NCI-H446 treated with DMSO at 0.1 percent for 48 hours (cell line): ENCODE data around the gene NMNAT2.
"Not testable (repeated sequence)": the region's sequence is repeated elsewhere in the genome, so short reads cannot be mapped to it uniquely, and the experiment has no call there.

ENCODE experiments used
- DNase-seq: peaks from one replicate; lab custom pipeline; 2025; lab: John Stamatoyannopoulos, UW

NMNAT2 gene

DNA sequence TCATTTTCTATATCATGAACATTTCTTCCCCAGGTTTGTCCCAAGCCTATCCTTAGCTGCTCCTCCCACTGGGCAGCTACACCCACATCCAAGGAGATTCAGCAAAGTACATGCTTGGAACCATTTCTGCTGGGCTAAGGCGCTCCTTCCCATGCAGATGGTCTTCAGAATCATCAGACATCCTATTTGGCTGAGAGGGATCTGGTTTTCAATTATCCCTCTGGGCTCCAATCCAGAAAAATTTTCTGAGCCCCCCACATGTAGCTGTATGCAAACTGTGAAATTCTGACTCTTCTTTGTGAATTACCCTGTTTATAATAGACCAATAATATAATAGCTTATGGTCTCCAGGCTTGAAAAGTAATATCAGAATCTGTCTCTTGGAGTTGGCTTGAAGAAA is 132.9 kb downstream of the NMNAT2 start:
- no peak for DNase-seq

DNA sequence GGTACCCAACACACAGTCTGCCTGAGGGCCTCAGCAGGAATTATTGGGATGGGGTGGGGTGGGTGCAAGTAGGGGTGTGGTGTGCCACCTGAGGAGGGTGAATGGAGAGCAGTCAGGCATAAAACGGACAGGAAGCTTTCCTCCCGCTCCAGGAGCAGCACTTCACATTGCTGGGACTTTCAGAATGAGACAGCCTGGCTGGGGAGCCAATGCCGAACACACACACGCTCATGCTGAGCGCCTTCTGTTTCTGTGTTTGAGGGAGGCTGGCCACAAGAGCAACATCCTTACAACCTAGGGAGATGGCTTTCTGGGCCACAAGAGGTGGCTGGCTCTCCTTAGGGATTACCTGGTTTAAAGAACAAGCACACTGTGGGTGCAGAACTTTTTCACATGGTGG is 134.1 kb downstream of the NMNAT2 start:
- DNase-seq, result no peak

DNA sequence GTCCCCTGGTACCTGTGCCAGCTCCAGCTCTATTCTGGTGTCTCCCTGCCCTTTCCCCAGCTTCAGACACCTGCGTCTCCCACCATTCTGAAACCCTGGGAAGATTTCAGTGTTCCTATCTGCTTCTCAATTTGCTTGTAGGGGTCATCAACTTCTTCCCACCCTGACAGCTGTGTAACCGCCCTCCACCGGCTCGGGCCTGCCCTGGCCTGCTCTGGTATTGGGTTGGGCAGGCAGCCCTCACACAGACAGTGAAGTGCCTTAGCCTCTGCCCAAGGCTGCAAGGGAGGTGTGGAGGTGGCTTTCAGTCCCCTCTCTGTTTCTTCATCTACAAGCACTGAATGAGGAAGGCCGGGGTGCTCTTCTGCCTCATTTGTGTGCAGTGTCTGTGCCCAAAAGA is 134.9 kb downstream of the NMNAT2 start:
- no peak for DNase-seq

DNA sequence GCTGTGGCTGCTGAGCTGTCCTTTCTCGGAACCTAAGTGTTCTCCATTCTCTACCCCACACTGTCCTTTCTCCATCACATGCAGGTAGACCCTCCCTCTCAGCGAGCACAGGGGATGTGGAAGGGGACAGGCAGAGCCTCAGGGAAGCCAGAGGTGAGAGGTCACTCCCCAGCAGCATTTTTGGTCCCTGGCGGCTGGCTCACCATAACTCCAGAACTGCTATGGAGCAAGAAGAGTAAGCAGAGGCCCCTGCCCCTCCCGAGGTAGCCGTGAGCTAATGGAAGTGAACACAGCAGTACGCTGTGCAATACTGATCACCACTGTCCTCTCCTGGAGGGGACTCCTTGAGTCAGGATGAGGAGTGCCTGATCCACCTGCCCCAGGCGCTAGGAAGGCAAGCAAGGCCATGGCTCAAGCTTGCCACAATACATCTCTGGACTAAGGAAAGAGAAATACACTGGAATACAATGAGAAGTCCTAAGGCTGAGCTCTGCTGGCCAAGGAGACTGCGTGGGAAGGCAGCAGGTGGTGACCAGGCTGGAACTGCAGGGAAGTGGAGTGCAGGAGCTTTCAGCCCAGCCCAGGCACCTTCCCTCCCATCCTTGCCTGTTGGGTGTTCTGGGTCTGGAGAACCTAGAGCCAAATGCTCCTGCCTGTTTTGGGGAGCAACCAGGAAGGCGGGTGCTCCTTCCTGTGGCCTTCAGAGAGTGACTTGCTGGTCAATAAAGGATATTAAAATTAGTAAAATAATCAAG is 135.9 kb downstream of the NMNAT2 start:
- no peak for DNase-seq

DNA sequence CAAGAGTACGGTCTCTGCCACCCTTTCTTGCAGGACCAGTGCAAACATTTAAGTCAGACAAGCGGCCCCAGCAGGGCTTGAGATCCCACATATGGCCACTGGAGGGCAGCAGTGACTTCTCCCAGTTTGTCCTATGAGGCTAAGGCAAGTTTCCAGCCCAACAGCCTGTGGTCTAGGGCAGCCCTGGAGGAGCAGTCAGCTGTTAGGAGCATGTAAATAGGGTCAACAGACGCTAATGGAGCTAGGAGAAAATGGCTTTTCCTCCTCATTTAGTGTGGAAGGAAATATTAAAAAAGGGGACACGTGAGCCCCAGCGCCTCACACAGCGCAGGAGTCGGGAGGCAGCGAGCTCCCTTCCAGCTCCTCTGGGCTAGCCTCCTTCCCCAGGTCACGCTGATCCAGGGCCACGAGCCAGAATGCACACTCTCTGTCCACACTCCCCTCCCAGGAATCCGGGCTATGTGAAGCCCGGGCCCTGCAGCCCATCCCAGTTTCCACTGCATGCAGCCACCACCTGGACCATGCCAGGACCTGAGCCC is 136.6 kb downstream of the NMNAT2 start:
- peak; percentile 85 for DNase-seq

DNA sequence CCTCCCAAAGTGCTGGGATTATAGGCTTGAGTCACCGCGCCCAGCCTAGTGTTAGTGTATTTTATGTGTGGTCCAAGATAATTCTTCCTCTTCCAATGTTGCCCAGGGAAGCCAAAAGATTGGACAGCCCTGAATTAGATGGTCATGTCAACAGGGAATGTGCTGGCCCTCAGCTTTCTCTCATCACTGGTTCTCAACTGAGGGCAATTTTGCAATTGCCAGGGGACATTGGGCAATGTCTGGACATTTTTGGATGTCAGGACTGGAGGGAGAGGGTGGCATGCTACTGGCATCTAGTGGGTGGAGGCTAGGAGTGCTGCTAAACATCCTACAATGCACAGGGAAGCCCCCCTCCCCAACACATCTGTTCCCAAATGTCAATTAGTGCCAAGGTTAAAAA is 137.1 kb downstream of the NMNAT2 start:
- no peak for DNase-seq

DNA sequence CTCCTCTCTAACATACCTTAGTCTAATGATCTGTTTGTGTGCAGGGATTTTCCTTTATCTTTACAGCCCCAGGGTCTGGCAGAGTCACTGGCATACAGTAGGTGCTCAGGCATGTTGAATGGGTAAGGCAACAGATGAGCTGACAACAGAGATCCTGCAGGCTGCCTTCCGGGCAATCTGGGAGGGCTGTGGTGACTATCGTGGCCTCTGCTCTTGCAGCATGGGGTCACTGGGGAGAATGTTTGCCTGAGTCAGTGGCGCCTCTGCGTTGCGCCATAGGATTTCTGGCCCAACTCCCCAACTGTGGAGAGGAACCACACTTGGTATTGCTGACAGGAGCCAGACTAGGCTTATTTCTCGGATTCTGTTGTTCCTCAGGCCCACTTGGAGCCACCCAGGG is 138.3 kb downstream of the NMNAT2 start:
- no peak for DNase-seq

DNA sequence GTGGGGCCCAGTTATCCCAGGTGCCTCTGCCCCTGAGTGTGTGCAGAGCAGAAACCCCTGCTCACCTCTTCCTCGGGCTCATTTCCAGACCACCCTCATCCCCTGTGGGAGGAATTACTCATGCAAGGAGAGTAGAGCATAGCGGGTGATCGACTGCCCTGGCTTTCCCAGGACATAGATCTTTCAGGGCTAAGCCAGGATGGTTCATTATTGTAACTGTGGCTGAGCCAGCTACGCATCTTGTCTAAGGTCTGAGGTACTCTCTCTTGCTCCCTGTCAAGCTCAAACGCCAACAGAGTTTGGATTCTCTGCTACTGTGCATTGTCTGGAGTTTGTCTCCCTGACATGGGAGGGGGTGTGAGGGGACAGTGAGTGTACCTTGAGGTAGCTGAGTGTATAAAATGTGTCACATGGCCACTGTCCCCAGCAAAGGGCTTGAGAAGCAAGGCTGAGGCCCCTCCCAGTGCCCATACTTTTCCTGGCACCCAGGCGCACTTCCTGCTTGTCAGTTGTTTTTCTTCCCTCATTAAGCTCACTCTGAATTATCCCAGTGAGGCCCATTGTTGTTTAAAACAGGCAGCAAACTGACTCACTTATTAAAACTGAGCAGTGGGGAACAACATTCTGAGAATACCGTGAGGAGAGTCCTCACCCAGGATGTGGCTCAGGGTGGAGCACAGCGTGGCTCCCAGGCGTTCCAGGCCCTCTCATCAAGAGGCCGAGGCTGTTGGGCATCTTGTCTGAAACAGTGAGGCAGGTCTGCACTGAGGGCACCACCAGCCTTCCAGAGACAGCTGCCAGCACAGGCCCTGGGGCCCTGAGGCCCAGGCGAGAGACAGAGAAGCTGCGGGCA is 139.2 kb downstream of the NMNAT2 start:
- no peak for DNase-seq

DNA sequence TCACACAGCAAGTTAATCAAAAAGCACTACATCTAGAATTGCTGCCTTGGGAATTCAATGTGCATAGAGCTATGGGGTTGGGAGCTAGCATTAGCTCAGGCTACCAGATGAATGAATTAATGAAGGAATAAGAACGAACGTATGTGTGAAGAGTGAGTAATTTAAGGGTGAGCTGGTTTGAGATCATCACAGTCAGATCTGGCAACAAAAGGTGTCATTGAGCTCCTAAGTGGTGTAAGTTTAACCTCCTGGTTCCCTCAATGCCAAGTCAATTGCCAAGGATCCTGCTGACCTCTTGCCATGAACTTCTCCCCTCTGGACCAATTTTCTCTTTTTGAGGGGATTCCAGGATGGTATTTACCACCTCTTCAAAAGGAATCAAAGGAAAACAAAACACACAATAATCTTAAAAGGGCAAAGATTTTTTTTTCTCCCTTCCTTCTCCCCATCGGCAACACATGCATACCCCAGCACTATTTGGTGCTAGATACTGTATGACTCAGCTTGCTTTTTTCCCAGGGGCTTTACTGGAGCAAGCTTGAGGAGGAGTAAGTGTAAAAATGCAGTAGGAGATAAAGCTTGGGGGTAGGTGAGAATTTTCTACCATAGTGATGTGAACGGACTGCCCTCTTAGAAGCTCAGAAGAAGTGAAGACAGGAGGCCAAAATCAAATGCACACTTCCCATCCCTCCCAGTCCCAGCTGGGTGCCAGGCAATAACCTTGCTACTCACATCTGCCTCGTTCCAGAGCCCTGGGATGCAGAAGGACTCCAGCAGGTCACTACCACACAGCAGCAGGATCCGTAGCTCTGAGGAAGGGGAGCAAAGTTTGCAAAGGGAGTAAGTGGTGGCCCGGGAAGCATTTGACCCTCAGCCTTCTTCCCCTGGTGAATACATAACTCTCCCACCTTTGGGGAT is 140.1 kb downstream of the NMNAT2 start:
- DNase-seq, result no peak

DNA sequence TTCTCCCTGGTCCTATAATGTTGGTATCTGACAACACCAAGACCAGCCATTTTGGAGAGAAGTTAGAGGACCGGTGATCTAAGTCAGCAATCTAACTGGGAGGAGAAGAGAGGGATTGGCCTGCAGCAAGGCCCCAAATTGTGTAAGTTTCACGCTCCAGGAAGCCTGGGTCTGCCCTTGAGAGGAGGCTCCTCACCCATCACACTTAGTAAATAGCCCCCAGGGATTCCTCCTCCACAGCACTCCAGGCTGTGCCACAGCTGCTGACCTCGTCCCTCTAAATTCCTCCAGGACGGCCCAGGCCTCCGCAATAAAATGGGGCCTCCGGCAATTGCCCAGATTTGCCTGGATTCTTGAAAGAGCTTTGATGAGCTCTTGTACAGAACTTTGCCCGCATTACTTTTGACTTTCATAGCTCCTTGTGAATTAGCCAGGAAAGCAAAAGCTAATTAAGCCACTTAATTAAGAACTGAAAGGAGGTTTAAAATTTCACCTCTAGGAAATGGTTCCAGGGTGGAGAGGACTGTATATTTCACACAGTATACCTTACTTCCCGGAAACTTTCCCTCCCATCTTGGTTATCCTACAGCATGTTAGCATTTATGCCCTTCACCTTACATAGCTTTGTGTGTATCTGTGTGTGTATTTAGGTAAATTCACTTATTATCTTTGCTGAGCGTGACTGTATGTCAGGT is 141.6 kb downstream of the NMNAT2 start:
- DNase-seq, result no peak

DNA sequence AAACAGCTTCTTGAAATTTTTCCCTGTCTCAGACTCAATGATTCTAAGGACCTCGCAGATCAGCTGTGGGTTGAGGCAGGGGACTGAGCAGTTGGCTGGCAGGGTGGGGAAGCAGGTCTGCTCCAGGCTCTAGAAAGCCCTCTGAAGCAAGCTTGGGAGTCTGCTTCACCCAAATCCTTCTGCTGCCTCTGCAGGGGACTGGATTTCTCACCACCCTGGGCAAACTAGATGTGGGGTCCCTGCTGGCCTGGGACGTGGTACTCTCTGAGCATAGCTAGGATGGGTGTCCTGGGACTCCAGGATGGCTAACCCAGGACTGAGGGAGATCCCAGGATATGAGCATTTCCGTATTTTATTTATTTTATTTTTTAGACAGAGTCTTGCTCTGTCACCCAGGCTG is 142.9 kb downstream of the NMNAT2 start:
- no peak for DNase-seq

DNA sequence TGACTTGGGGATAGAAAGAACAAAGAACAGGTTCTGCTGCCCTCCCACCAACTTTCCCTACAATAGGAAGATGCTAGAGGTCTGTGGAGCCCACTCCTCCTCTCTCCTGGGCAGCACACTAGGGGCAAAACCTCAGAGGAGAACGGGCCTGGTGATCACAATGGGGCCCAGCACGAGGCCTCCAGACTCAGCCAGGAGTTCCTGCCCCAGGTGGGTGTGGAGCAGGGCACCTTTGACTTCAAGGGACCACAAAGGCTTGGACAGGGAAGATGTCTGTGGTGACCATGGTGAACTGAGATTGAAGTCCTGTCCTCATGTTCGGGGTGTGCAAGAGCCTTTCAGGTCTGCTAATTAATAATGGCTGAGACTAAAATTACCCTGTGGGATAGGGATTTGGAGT is 143.3 kb downstream of the NMNAT2 start:
- DNase-seq, result no peak

DNA sequence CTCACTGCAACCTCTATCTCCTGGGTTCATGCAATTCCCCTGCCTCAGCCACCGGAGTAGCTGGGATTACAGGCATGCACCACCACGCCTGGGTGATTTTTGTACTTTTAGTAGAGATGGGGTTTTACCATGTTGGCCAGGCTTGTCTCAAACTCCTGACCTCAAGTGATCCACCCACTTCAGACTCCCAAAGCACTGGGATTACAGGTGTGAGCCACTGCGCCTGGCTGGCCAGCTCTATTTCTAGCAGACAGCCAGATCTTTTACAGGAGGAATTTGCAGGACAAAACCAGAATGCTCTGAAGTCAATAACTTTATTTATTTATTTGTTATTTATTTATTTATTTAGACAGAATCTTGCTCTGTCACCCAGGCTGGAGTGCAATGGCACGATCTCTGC is 144.2 kb downstream of the NMNAT2 start:
- DNase-seq, result not testable (repeated sequence)

DNA sequence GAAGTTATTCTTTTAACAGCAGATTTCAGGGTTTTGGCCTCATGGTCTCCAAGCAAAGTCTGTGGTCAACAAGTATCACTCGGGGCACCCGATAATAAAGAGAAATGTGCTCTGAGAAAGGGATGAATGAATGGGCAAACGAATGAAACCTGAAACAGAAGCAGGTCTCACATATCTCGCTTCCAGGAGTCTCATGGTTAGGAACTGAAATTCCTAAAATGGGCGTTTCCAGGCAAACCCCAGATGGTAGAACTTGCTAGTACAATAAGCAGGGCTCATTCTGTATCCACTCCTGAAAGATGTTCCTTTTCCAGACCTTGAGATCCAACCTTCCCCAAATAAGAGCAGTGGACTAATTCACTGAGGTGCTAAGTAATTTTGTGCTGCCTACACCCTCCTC is 144.9 kb downstream of the NMNAT2 start:
- no peak for DNase-seq

DNA sequence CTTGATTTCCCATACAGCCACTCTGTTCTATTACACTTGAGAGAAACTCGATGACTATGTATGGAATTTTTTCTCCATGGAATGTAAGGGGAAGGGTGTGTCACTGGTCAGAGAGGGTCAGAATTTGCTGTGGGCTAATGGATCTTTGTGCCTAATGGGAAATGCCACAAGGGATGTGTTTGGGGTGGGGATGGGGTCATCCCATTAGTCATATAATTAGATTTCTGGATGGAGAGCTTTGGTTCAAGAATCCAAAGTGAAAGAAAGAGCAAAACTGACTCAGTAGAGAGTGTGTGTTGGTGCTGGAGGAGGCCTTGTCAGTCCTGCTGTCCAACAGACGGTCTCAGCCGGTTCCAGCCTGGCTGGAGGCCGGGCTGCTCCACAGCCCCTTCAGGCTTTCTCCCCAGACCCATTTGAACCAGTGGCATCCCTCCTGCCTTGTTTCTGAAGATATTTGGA is 145.8 kb downstream of the NMNAT2 start:
- DNase-seq, result no peak

DNA sequence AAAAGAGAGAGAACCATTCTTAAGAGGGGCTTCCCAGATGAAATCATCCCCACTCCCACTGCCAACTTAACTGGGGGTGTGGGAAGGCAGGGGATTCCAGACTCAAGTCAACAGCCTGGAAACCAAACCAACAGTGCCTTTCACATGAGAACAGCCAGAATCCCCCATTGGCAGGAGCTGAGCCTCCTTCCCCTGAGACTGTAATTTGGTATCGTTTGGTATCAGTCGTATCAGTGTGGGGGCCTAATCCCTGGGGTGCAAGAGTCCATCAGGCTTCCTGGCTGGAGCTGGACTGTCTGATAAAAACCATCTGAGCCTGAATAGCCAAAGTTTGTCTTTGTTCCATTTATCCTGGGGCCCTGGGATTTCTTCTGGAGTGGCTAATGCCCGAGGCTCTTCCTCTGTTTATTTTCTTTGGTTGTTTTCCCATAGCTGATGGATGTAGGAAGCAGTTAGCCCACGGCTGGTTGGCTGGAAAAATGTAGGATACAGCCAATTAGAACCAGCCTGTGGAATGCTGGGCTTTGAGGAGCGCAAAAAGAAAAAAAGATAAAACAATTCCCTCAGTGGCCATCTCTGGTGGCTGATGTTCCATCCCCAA is 147.5 kb downstream of the NMNAT2 start:
- no peak for DNase-seq

DNA sequence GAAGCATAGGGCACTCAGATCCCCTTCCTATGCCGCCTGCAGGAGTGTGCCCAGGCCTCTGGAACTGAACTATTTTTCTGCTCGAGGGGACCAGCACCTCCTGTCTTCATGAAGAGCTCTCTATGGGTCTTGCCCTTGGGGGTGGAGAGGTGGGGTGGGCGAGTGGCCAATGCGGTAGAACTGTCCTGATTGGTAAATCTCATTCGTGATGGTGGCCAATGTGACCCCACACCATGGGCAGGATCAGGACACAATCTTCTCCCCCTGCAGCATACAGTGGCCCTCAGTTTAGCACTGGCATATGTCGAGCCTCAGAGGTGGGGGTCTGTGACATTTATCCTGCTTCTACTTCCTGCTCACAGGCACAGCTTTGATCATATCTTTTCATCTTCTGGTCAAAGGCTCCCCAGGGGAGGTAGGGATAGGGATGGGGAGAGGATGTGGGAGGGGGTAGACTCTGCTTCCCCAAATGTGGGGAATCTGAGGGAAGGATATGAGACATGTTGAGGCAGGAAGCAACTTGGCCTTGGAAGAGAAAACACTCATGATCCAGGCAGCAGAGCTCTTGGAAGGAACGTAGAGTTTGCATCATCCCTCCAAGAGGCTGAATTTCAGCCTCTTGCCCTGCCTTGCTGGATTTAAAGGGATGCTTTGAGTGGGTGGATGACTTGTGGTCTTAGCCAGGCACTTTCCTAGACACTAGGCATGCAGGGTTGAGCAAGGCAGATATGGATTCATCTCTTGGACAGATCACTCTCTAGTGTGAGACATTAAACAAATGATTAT is 150.3 kb downstream of the NMNAT2 start:
- DNase-seq, result no peak

DNA sequence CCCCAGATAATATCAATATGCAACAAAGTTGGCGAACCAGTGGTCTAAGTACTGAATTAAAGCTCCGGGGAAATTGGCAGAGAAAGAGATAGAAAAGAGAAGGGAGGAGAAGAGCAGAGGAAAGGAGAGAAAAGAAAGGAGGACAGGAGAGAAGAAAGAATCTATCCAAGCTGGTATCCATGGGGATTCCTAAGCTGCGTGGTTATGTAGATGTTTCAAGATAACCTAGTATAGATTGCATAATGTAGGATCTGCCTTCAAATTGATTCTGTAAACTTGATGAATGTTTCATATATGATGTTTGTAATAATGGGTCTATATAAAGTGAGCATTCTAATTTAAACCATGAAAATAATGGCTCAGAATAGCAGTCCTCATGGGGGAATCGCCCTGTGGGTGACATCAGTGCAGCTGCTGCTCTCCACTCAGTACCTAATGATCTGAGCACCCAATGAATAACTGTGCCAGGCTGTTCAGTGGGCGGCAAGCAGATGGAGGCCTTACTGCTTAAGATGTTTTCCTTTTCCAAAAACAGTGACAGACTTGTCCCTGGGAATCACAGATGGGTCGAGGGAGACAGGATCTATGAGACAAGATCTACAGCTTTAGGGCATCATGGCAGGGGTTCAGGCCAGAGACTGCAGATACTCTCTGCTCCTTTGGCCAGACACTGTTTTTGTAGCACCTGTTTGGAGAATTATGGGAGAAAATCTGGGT is 154.1 kb downstream of the NMNAT2 start:
- no peak for DNase-seq

DNA sequence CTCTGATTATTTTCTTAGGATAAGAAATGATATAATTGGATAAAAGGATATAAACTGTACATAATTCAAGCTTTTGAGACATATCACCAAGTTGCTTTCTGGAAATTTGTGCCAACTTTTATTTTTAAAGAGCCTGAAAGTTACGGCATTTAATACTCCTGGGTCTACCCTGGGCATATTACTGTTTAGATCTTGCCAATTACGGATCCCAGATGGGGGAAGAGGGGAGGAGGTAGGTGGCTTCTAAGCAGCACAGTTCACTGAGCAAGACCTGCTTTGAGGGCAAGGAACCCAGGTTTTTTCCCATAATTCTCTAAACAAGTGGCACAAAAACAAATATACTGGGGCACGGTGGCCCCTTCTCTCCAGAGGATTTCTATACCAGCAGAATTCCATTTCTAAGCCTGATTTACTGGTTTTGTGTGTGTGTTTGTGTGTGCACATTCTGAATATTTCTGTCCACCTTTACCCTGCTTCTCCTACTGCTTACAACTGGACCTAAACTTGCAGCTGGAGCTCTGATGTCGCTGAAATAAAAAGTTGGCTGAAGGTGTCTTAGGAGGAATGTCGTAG is 155.5 kb downstream of the NMNAT2 start:
- DNase-seq, result no peak
